ENCODE measurements around the gene CCDC90B. TPM values are rescaled to one million over a fixed set of nuclear protein-coding genes. Genes with fewer than 3 reads are reported as not detected.

The CCDC90B gene
- total and polyA plus RNA-seq, 10 of the 15 experiments (the other 5 are each of a cell fraction or from before 2014, with no cell fraction given) = 33.2 to 91.5 (median 59.2) TPM

- Histone ChIP-seq H2AFZ (ENCODE audit: control insufficient read depth, low read depth, low read length) (no peak overlapping the region), H3K4me3 (no peak overlapping the region), H3K4me1 (ENCODE audit: control insufficient read depth, insufficient read depth, low read length) (peaks cover 12% of the 10 kb centered on the region; the same call in 1 of the 2 replicates), H4K20me1 (ENCODE audit: control insufficient read depth, insufficient read depth) (no peaks in the 10 kb centered on the region), H3K9ac (ENCODE audit: control insufficient read depth, insufficient read depth, low read length) (no peak overlapping the region), H3K9me3 (replicated peaks; ENCODE audit: control insufficient read depth, insufficient read depth, low read length) (no peaks in the 10 kb centered on the region), H3K27me3 (replicated peaks in 1 of 2; ENCODE audit: control insufficient read depth in 2 of 2, insufficient read depth in 2 of 2, low read length in 1 of 2) (no peaks in the 10 kb centered on the region), H3K36me3 (ENCODE audit: control insufficient read depth in 2 of 2, insufficient read depth in 2 of 2, low read length in 1 of 2) (no peaks in the 10 kb centered on the region), H3K4me2 (ENCODE audit: control insufficient read depth, insufficient read depth) (no peak overlapping the region), H3K27ac (ENCODE audit: control insufficient read depth, insufficient read depth) (no peak overlapping the region), H3K79me2 (ENCODE audit: control insufficient read depth, insufficient read depth, low read length) (no peaks in the 10 kb centered on the region)
- ATAC-seq (no peak), FAIRE-seq (no peak), DNase-seq (ENCODE audit: low read depth, low spot score) (no peak)
- in situ Hi-C loops (cut with MboI) = no loop called here
- no TSS peak for BruUV-seq (replicated peaks)
- ChIA-PET SMC1A (ENCODE audit: uncharacterized antibody, unreplicated experiment) (interaction anchor here (0.9 to 2.5 kb wide), 14 partner anchors 9 to 526 kb away, joined by 3 to 24 read pairs (median 6); no protein-coding TSS in a partner anchor), CTCF (interaction anchor here (0.7 to 7.3 kb wide), 35 partner anchors 9 to 576 kb away, joined by 3 to 61 read pairs (median 4); no protein-coding TSS in a partner anchor), POLR2A (interaction anchor here (0.5 kb wide), 1 partner anchor 50 kb away, joined by 3 read pairs; no protein-coding TSS in a partner anchor), RAD21 (ENCODE audit: unreplicated experiment) (interaction anchor here (0.6 to 5.7 kb wide), 10 partner anchors 10 to 525 kb away, joined by 3 to 35 read pairs (median 4); no protein-coding TSS in a partner anchor)
- WGBS (ENCODE audit: insufficient coverage, insufficient replicate concordance, low lambda C conversion rate, missing lambda C conversion rate) = 50% methylated on average over 4 of the region's 4 CpGs
- TF ChIP-seq HDGF (IDR thresholded peaks at IDR 0.05) (no peak), SUPT20H (IDR thresholded peaks at IDR 0.05; ENCODE audit: borderline replicate concordance, control insufficient read depth, low read depth, low read length) (no peak), POLR2AphosphoS5 (IDR thresholded peaks at IDR 0.05; ENCODE audit: low read length) (no peak), HDAC2 (IDR thresholded peaks at IDR 0.05) (no peak), WRNIP1 (IDR thresholded peaks at IDR 0.05; ENCODE audit: borderline replicate concordance, low read depth, low read length) (no peak), ZNF622 (IDR thresholded peaks at IDR 0.05) (no peak), BRCA1 (IDR thresholded peaks at IDR 0.05; ENCODE audit: low read depth, low read length) (no peak), NFYB (IDR thresholded peaks at IDR 0.05; ENCODE audit: insufficient read depth, low read depth, low read length) (no peak), RBBP5 (conservative IDR thresholded peaks at IDR 0.05) (no peak), ZNF384 (IDR thresholded peaks at IDR 0.05; ENCODE audit: borderline replicate concordance, low read depth, low read length) (no peak), HDAC6 (IDR thresholded peaks at IDR 0.05; ENCODE audit: unreplicated experiment) (no peak)
- TF ChIP-seq, protein P1, sequence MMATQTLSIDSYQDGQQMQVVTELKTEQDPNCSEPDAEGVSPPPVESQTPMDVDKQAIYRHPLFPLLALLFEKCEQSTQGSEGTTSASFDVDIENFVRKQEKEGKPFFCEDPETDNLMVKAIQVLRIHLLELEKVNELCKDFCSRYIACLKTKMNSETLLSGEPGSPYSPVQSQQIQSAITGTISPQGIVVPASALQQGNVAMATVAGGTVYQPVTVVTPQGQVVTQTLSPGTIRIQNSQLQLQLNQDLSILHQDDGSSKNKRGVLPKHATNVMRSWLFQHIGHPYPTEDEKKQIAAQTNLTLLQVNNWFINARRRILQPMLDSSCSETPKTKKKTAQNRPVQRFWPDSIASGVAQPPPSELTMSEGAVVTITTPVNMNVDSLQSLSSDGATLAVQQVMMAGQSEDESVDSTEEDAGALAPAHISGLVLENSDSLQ (IDR thresholded peaks at IDR 0.05) = no peak
- TF ChIP-seq, protein P2, sequence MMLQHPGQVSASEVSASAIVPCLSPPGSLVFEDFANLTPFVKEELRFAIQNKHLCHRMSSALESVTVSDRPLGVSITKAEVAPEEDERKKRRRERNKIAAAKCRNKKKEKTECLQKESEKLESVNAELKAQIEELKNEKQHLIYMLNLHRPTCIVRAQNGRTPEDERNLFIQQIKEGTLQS (IDR thresholded peaks at IDR 0.05; ENCODE audit: borderline replicate concordance, extremely low read depth, low read depth, low read length) = no peak
- intact Hi-C loops (cut with micrococcal nuclease; ENCODE audit: unreplicated experiment) = loop anchor here (1.0 to 2.0 kb wide), 3 partner anchors 378 to 523 kb away; no protein-coding TSS in a partner anchor
These were observed 7.2 kb upstream of the CCDC90B start for GRCh38 chr11:83293457-83293774.
